SK-N-DZ (cell line): ENCODE data around the gene INSIG1.

Experiments
- DNase-seq: peaks from one replicate; pipeline ENCODE4 v3.0.0-alpha.2; 2015; ENCODE audit warnings: low spot score

The INSIG1 gene

GRCh38 chr7:155348806-155349205, 51.1 kb downstream of the INSIG1 start:
- DNase-seq, result no peak

DNA sequence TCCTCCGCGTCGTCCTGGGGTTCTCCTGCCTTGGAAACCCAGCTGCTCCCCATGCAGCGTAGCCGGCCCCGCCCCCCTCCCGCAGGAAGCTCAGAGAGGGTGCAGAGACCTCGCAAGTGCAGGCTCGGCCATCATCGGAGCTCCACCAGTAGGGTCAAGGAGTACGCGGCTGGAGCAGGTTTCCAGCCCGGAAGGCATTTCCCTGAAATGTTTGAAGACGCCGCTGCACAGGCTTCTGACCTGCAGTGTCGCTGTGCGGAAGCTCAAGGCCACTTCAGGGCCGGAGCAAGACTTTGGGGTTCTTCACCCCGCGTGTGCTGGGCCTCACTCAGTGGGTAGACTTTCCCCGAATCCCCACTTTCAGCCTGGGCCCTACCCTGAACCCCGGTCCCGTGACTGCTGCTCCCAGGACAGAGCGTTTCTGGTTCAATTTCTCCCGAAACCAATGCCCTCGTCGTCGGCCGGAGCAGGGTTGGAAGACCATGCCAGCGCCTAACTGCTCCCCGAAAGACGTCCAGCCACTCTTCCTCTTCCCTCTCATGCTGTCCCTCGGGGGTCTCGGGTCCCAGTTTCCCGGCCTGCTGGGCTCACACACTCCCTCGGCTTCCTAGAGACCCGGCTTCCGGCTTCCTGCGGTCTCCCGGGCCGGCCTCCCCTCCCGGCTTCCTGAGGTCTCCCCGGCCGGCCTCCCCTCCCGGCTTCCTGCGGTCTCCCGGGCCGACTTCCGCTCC, 52.1 kb downstream of the INSIG1 start:
- no peak for DNase-seq

DNA sequence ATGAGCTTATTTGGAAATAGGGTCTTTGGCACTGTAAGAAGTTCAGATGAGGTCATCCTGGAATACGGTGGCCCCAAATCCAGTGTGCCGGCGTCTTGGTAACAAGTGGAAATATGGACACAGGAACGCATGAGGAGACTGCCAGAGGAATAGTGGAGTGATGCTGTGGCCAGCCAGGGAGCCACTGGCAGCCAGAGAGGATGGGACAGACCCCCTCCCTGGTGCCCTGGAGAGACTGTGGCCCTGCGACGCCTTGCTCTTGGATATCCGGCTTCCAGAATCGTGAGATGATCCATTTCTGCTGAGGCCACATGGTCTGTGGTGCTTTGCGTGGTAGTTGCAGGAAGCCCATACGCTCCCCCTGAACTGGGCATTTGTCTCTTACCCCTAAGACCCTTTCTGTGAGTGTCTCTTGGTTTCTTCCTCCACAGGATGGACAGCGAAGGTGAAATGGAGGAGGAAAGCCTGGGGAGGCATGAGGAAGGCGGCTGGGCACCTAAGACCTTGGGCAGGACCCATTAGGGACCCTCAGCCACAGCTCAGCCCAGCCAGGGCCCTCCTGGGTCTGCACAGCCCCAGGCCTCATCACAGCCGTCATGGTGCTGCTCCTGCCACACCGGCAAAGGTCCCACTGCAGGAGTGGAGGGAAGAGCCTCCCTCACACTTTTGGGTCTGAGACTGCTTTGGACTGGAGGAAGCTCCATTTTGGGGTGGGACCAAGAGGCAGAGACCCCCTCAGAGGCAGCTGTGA, 53.6 kb downstream of the INSIG1 start:
- DNase-seq, result no peak

DNA sequence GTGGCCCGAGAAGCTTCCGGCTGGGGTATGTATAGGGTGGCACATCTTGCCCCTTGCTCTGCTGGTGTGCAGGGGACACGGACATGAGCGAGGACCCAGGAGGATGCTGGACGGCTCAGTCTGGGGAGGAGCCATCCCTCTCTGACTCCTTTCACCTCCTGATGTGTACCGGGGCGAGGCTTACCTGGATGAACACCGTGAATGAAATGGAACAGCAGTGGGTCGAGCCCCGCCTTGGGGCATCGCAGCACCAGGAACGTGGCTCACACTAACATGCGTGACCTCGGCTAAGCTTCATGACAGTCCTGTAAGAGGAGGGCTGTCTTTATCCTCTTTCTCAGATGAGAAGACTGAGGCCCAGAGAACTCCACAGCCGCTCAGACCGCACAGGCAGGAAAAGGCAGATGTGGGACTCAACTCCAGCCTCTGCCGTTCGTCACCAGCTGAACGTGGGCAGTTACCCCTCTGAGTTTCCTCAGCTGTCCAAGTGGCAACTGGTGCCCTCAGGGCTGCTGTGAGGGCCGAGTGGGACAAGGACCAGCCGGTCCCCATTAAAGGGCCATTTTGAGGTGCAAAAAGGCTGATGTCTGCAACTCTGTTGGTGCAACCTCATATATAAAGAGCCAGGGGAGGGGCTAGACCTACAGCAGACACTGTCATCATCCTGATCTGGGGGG, 54.5 kb downstream of the INSIG1 start:
- no peak for DNase-seq

DNA sequence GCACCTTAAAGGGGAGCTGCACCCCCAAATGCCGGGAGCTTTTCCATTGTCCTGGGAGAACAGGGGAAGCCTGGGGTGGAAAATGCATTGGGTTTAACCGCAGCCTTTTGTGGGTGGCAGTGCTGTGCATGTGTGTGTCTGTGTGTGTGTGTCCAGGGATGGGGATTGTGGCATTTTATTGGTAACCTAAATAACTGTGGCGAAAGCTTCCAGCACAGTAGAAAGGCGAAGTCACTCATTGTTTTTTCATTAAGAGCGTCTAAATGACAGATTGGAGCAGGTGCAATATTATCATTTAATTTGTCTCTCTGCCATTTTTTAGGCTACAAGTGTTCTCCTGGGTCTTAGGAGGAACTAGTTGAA, 55.1 kb downstream of the INSIG1 start:
- no peak for DNase-seq

DNA sequence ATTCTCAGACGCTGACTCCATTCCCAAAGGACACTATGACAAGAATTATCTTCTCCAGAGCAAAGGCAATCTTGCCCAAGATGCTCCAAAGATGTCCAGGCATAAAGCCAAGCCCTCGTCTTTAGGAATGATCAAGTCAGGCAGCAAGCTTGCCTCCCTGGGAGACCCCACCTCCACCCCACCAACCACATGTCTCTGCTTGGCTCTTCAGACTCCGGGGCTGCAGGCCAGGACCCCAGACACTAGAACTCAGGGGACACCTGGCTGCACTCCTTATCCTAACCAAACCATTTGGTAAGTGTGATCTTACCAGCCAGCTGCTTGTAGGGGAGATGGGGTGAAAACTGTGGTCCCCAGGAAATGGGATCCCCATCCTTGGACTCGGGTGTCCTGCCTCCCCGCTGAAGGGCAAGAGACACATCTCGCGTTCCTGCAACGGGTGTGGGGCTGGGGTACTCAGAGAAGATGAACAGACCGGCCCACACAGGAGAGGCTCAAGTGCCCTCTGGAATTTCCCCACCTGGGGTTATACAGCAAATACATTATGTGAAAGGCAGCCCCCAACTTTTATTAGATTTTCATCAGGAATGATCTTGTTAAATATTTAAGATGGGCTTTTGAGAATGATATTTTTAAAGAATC, 55.7 kb downstream of the INSIG1 start:
- no peak for DNase-seq

DNA sequence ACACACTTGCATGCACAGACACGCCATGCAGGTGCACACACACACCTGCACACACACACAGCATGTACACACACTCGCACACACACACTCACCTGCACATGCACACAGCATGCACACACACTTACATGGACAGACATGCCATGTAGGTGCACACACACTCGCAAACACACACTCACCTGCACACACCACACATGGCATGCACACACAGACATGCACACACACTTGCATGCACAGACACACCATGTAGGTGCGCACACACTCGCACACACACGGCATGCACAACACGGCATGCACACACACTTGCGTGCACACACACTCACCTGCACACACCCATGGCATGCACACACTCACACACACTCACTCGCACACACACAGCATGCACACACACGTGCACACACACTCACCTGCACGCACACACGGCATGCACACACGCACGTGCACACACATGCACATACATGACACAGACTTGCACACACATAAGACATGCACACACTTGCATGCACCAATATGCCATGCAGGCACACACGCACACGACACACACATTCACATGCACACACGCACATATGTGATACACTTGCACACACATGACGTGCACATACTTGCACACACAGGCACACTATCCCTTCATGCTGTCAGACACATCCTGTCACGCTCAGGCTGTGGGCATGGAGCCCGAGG, 56.8 kb downstream of the INSIG1 start:
- no peak for DNase-seq

DNA sequence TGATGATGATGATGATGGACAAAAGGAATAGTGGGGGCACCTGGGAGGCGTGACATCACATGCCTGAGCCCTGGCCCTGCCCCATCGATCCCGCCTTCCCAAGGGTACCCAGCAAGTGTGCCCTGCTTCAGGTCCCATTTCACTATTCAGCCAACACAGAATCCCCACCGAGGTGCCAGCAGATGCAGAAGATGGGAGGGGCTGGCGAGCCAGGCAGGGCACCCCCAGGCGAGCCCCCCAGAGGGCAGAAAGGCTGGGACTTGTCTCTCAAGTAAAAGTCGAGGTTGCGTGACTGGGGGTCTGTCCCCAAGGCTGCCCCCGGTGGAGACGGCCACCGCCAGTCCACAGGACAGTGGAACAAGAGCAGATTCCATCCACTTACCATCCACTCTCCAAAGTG, 57.5 kb downstream of the INSIG1 start:
- no peak for DNase-seq

DNA sequence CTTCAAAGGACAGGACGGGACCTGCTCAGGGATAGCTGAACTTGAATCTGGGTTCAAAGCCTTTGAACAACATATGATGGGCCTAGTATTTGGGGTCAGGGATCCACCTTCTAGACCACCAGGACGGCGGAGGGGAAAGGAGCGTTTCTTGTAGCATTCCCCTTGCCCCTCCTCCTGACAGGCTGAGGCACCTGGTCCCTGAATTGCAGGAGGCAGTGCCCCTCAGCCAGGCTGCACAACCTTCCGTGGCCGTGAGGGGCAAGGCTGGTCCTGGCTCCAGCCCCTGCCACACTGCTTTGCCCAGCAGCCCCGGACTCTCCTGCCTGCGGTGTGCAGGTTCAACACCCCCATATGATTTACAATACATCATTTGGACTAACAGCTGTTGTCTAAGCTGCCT, 58.1 kb downstream of the INSIG1 start:
- DNase-seq, result no peak

GRCh38 chr7:155356323-155357105, 58.8 kb downstream of the INSIG1 start:
- DNase-seq, result no peak

DNA sequence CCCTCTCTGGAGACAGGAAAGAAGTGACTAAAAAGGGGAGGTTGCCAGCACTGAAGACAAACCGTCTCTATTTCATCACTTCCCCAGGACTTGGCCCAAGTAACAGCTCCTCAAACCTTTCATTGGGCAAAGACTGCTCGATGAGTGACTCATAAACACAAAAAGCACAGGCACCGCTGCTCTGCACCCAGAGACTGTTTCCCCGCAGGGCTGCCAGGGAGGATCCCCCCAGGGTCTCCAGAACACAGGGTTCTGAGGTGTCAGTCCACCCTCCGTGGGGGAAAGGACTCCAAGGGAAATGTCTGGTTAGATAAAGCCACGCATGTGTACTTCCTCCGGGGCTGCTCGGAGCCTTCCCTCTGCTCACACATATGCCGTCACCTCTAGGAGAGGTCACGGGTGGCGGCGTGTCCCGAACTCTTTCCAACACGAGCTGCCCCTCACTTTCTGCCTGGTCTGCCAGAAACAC, 59.9 kb downstream of the INSIG1 start:
- no peak for DNase-seq

DNA sequence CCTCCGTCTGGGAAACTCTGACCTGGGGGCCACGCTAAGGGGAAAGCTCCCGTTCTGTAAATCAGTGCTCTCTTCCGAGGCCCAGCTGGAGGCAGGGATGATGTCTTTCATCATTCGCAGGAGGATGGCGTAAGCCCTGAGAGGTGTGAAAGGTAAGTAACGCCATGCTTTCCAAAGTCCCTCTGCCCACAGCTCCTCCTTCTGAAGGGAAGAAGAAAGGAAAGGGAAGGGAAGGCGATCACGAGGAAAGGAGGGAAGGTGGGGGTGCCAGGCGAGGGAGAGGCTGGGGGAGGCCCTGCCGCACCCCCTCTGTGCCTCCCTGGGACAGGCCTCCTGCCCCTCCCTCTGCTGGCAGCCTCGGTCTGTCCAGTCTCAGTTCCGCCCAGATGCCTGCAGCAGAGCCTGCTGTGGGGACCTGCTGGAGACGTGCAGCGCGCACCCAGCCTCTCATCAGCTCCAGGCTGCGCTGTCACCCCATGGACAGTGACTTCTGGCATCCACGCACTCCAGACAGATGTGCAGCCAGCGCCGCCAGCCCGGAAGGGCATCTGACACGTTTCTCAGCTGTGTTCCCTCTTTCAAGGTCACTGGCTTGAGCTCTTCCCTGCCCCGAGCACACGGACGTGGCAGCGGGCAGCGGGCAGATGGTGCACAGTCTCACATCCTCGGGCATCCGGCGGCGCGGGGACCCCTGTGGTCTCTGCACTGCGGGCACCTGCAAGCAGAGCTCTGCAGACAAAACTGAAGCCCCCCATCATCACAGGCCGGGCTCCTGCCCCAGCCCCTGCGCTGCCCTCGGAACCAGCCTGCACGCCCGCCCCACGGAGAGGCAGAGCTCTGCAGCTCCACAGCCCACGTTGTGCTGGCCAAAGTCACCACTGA, 60.6 kb downstream of the INSIG1 start:
- DNase-seq, result no peak

- DNase-seq, result no peak
Measured at GRCh38 chr7:155358948-155359712, 61.5 kb downstream of the INSIG1 start.
